Measurements from ENCODE around the gene NOP53. TPM values are rescaled to one million over a fixed set of nuclear protein-coding genes. Genes with fewer than 3 reads are reported as not detected.
A peak's percentile ranks its signal among the peaks of the same experiment; 100 is the strongest.

Gene NOP53
- total RNA-seq, 2 donors from 2014 or later, result 143 to 243 TPM

DNA sequence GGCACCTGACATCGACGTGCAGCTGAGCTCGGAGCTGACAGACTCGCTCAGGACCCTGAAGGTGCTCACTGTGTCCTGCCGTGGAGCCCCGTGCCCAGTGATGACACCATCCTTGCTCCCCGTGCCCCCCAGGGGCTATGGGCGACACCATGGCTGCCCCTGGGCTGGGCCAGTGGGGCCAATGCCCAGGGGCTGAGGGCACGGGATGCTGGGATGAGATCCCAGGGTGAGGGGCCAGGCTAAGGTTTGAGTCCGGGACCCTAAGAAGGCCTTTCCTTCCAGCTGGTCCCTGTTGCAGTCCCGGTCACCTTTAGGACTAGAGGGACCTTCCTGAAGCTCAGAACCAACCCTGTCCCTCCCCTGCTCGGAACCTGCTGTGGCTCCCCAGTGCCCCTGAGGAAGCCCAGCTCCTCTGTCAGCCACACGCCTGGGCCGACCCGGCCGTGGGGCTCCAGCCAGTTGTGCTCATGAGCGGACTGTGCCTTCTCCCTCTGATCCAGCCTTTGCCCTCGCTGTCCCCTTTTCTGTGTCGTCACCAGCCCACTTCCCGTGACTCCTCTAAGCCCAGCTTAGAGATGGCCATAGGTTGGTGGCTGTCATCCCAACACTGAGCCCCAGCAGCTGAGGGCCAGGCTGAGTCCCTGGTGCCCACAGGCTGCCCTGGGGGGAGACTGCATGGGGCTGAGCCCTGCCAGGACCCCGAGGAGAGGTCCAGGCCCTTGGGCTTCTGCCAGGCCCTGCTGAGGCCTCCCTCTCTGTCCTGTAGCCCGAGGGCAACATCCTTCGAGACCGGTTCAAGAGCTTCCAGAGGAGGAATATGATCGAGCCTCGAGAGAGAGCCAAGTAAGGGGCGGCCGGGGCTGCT is 10.6 kb downstream of the NOP53 start:
- TF ChIP-seq, protein P1, sequence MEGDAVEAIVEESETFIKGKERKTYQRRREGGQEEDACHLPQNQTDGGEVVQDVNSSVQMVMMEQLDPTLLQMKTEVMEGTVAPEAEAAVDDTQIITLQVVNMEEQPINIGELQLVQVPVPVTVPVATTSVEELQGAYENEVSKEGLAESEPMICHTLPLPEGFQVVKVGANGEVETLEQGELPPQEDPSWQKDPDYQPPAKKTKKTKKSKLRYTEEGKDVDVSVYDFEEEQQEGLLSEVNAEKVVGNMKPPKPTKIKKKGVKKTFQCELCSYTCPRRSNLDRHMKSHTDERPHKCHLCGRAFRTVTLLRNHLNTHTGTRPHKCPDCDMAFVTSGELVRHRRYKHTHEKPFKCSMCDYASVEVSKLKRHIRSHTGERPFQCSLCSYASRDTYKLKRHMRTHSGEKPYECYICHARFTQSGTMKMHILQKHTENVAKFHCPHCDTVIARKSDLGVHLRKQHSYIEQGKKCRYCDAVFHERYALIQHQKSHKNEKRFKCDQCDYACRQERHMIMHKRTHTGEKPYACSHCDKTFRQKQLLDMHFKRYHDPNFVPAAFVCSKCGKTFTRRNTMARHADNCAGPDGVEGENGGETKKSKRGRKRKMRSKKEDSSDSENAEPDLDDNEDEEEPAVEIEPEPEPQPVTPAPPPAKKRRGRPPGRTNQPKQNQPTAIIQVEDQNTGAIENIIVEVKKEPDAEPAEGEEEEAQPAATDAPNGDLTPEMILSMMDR (IDR thresholded peaks at IDR 0.05), result no peak
- H3K27me3 ChIP-seq, result no peaks in the 10 kb centered on the region
- no peak overlapping the region for H3K4me3 ChIP-seq
- H3K27ac ChIP-seq, result no peak overlapping the region
- DNase-seq (ENCODE audit: low spot score), result no peak
- peaks cover 81% of the 10 kb centered on the region for H3K36me3 ChIP-seq
- peaks cover 0 to 6% of the 10 kb centered on the region in 2 donors for H3K4me1 ChIP-seq
- no peaks in the 10 kb centered on the region for H3K9me3 ChIP-seq

DNA sequence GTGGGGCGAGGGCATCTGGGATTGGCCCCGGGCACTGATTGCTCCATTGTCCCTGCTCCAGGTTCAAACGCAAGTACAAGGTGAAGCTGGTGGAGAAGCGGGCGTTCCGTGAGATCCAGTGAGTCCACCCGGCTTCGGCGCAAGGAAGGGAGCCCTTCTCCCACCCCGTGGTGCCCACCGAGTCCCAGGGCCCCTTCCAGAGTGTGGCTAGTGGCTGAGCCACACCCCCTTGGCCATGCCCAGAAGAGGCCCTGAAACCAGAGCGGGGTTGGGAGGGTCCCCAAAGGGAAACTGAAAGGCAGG is 11.2 kb downstream of the NOP53 start:
- Histone ChIP-seq H3K9me3 (no peaks in the 10 kb centered on the region), H3K36me3 (peaks cover 75% of the 10 kb centered on the region), H3K27ac (peak overlapping the region; percentile 16 to 45), H3K4me3 (no peak overlapping the region), H3K4me1 (peaks cover 0 to 6% of the 10 kb centered on the region in 2 donors), H3K27me3 (no peaks in the 10 kb centered on the region)
- TF ChIP-seq, protein P1 (IDR thresholded peaks at IDR 0.05), result no peak
- no peak for DNase-seq (ENCODE audit: low spot score)

DNA sequence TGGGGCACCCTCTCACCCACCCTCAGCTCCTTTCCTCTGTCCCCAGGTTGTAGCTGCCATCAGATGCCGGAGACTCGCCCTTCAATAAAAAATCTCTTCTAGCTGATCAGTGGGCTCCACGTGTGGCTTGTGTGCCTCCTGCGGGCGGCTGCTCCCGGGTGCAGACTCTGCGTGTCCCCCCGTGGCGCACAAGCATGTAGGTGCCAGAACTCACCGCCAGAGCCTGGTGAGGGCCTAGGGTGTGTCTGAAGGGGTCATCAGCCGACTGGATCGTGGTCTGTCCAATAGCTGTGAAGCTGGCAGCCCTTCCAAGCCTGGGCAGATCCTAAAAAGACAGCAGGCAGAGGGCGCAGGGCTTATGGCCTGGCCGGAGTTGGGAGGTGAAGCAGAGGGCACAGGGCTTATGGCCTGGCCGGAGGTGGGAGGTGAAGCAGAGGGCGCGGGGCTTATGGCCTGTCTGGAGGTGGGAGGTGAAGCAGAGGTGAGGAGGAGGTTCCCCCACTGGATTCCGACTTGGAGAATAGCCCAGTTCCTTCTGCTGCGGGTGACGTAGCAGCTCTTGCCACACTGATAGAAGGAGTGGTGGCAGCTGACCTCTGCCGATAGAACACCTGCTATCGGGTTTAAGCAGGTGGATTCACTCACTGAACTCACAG is 11.7 kb downstream of the NOP53 start:
- peaks cover 70% of the 10 kb centered on the region for H3K36me3 ChIP-seq
- no peaks in the 10 kb centered on the region for H3K9me3 ChIP-seq
- no peaks in the 10 kb centered on the region for H3K27me3 ChIP-seq
- H3K4me1 ChIP-seq, result peaks cover 0 to 6% of the 10 kb centered on the region in 2 donors
- no peak for DNase-seq (ENCODE audit: low spot score)
- no peak overlapping the region for H3K4me3 ChIP-seq
- H3K27ac ChIP-seq, result peak overlapping the region; percentile 16 to 45
- TF ChIP-seq, protein P1 (IDR thresholded peaks at IDR 0.05), result no peak

DNA sequence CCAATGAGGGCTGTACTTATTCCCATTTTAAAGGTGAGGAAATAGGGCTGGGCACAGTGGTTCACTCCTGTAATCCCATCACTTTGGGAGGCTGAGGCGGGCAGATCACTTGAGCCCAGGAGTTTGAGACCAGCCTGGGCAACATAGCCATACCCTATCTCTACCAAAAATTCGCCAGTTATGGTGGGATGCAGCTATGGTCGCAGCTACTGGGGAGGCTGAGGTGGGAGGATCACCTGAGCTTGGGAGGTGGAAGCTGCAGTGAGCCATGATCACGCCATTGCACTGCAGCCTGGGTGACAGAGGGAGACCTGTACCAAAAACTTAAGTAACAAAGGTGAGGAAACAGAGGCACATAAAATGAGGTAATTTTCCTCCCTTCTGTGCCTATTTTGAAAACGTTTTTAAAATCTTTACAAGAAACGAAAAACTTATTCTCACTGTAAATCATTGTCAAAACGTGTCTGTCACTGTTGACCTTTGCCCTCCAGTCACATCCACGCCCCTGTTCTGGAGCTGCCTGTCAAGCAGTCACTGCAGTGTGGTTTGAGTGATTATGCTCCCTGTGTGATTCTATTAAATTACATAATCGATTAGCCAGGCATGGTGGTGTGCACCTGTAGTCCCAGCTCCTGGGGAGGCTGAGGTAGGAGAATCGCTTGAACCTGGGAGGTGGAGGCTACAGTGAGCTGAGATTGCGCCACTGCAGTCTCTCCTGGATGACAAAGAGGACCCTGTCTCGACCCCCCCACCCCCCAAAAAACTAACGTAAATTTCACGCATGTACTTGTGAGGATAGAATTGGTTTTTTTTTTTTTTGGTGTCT is 12.5 kb downstream of the NOP53 start:
- no peak overlapping the region for H3K4me3 ChIP-seq
- peak overlapping the region in 1 of 2 donors; percentile 16 for H3K27ac ChIP-seq
- DNase-seq (ENCODE audit: low spot score), result no peak

DNA sequence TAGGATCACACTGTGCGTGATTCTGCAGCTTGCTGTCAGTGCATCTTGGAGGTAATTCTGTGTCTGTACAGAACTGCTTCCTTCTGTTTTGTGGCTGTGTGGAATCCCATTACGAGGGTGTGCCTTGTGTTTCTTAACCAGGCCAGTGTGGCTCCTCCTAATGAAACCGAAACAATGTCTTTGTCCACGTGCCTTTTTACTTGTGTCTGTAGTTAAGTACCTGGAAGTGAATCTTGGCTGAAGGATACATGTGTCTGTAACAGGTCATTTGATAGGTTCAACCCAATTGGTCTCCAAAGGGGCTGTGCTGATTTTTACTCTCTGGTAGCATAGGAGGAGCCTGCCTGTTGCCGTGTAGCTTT is 13.1 kb downstream of the NOP53 start:
- Histone ChIP-seq H3K27ac (no peak overlapping the region), H3K9me3 (no peaks in the 10 kb centered on the region), H3K36me3 (peaks cover 57% of the 10 kb centered on the region), H3K4me1 (peaks cover 0 to 6% of the 10 kb centered on the region in 2 donors), H3K27me3 (no peaks in the 10 kb centered on the region), H3K4me3 (no peak overlapping the region)
- no peak for DNase-seq (ENCODE audit: low spot score)
- TF ChIP-seq, protein P1 (IDR thresholded peaks at IDR 0.05), result no peak

More for the DNA sequence above, 12.5 kb downstream of the NOP53 start:
- Histone ChIP-seq H3K4me1 (peaks cover 0 to 6% of the 10 kb centered on the region in 2 donors), H3K9me3 (no peaks in the 10 kb centered on the region), H3K27me3 (no peaks in the 10 kb centered on the region), H3K36me3 (peaks cover 63% of the 10 kb centered on the region)
- TF ChIP-seq, protein P1 (IDR thresholded peaks at IDR 0.05), result no peak
